Cortex of kidney (tissue), 1 donor: ENCODE results near the gene MICAL2.
"Not testable (repeated sequence)": the region's sequence is repeated elsewhere in the genome, so short reads cannot be mapped to it uniquely, and the experiment has no call there.

Experiments used
- DNase-seq: peaks from one replicate; lab custom pipeline; 2025; lab: John Stamatoyannopoulos, UW

Gene MICAL2

GRCh38 chr11:12137005-12137690 lies 26.8 kb downstream of the MICAL2 start:
- no peak for DNase-seq

GRCh38 chr11:12137938-12138731 lies 27.7 kb downstream of the MICAL2 start:
- no peak for DNase-seq

GRCh38 chr11:12139144-12139881 lies 28.9 kb downstream of the MICAL2 start:
- no peak for DNase-seq

- no peak for DNase-seq
Measured at GRCh38 chr11:12140186-12140793, 29.9 kb downstream of the MICAL2 start.

GRCh38 chr11:12141283-12141682 lies 30.9 kb downstream of the MICAL2 start:
- no peak for DNase-seq

- no peak for DNase-seq
Measured at GRCh38 chr11:12142176-12142575, 31.8 kb downstream of the MICAL2 start.

GRCh38 chr11:12142909-12143308 lies 32.5 kb downstream of the MICAL2 start:
- no peak for DNase-seq

GRCh38 chr11:12143461-12144258 lies 33.3 kb downstream of the MICAL2 start:
- no peak for DNase-seq

- DNase-seq = no peak
Measured at GRCh38 chr11:12144330-12145174, 34.2 kb downstream of the MICAL2 start.

- not testable (repeated sequence) for DNase-seq
Measured at GRCh38 chr11:12146678-12147077, 36.3 kb downstream of the MICAL2 start.

GRCh38 chr11:12147827-12148226 lies 37.4 kb downstream of the MICAL2 start:
- DNase-seq = no peak

GRCh38 chr11:12148466-12148865 lies 38.1 kb downstream of the MICAL2 start:
- no peak for DNase-seq

- DNase-seq = no peak
Measured at GRCh38 chr11:12148882-12149281, 38.5 kb downstream of the MICAL2 start.

GRCh38 chr11:12149672-12150225 lies 39.4 kb downstream of the MICAL2 start:
- DNase-seq = no peak

GRCh38 chr11:12150831-12151382 lies 40.5 kb downstream of the MICAL2 start:
- no peak for DNase-seq

GRCh38 chr11:12152321-12152720 lies 41.9 kb downstream of the MICAL2 start:
- no peak for DNase-seq

- no peak for DNase-seq
Measured at GRCh38 chr11:12154871-12155668, 44.7 kb downstream of the MICAL2 start.

- DNase-seq = no peak
Measured at GRCh38 chr11:12155696-12156095, 45.3 kb downstream of the MICAL2 start.
